Measurements from ENCODE around the gene NCS1. TPM values are rescaled to one million over a fixed set of nuclear protein-coding genes. Genes with fewer than 3 reads are reported as not detected.

Gene NCS1
- total RNA-seq, 1 experiment from 2014 or later = 58.6 TPM

- peak; percentile 75 for DNase-seq (ENCODE audit: low spot score)
These were observed 24.4 kb downstream of the NCS1 start for GRCh38 chr9:130196643-130197042.

GRCh38 chr9:130197386-130197785 is 25.2 kb downstream of the NCS1 start:
- no peak overlapping the region for H3K27ac ChIP-seq (ENCODE audit: low read depth, low read length, poor library complexity, severe bottlenecking)
- intact Hi-C loops (cut with micrococcal nuclease; ENCODE audit: unreplicated experiment) = no loop called here
- CTCF ChIA-PET = no interaction called here
- H3K36me3 ChIP-seq (ENCODE audit: insufficient read depth, low read length, poor library complexity, severe bottlenecking) = no peaks in the 10 kb centered on the region
- H3K4me3 ChIP-seq (ENCODE audit: low read depth, low read length, poor library complexity, severe bottlenecking) = no peak overlapping the region
- no peak for DNase-seq (ENCODE audit: low spot score)
- no peaks in the 10 kb centered on the region for H3K27me3 ChIP-seq (replicated peaks; ENCODE audit: insufficient read depth, low read depth, low read length, poor library complexity)
- peaks cover 49% of the 10 kb centered on the region for H3K4me1 ChIP-seq (ENCODE audit: insufficient read depth, low read length, poor library complexity, severe bottlenecking)
- no peaks in the 10 kb centered on the region for H3K9me3 ChIP-seq (ENCODE audit: low read depth, low read length, poor library complexity, severe bottlenecking)
- POLR2A ChIA-PET (ENCODE audit: low non-redundant PET) = no interaction called here
- TF ChIP-seq EZH2 (IDR thresholded peaks at IDR 0.05; ENCODE audit: borderline replicate concordance, low read depth, low read length, poor library complexity, severe bottlenecking) = no peak
- no peak for TF ChIP-seq CTCF (conservative IDR thresholded peaks at IDR 0.05; ENCODE audit: low read depth, low read length)
- BruUV-seq (replicated peaks) = no TSS peak

More at GRCh38 chr9:130196643-130197042, 24.4 kb downstream of the NCS1 start:
- BruUV-seq (replicated peaks) = no TSS peak
- no peak for TF ChIP-seq CTCF (conservative IDR thresholded peaks at IDR 0.05; ENCODE audit: low read depth, low read length)
- no peak for TF ChIP-seq EZH2 (IDR thresholded peaks at IDR 0.05; ENCODE audit: borderline replicate concordance, low read depth, low read length, poor library complexity, severe bottlenecking)
- H3K4me3 ChIP-seq (ENCODE audit: low read depth, low read length, poor library complexity, severe bottlenecking) = no peak overlapping the region
- ChIA-PET CTCF (no interaction called here), POLR2A (ENCODE audit: low non-redundant PET) (no interaction called here)
- no peaks in the 10 kb centered on the region for H3K9me3 ChIP-seq (ENCODE audit: low read depth, low read length, poor library complexity, severe bottlenecking)
- no peaks in the 10 kb centered on the region for H3K27me3 ChIP-seq (replicated peaks; ENCODE audit: insufficient read depth, low read depth, low read length, poor library complexity)
- peaks cover 49% of the 10 kb centered on the region for H3K4me1 ChIP-seq (ENCODE audit: insufficient read depth, low read length, poor library complexity, severe bottlenecking)
- intact Hi-C loops (cut with micrococcal nuclease; ENCODE audit: unreplicated experiment) = no loop called here
- peak overlapping the region; percentile 59 for H3K27ac ChIP-seq (ENCODE audit: low read depth, low read length, poor library complexity, severe bottlenecking)
- no peaks in the 10 kb centered on the region for H3K36me3 ChIP-seq (ENCODE audit: insufficient read depth, low read length, poor library complexity, severe bottlenecking)

DNA sequence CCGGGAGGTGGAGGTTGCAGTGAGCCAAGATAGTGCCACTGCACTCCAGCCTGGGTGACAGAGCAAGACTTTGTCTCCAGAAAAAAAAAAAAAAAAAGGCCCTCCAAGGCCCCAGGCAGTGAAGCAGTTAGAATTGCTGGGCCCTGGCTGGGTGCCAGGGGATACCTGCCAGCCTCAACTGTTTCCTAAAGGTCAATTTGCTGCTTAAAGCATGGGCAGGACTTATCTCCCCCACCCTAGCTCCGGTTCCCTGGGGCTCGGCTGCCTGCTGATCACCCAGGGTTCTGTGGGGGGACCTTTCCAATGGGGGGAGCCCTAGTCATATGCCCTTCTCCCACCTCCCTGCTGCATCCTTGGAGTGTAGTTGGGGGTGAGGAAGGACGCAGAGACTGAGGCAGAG is 25.7 kb downstream of the NCS1 start:
- Histone ChIP-seq H3K9me3 (ENCODE audit: low read depth, low read length, poor library complexity, severe bottlenecking) (no peaks in the 10 kb centered on the region), H3K4me3 (ENCODE audit: low read depth, low read length, poor library complexity, severe bottlenecking) (no peak overlapping the region), H3K27me3 (replicated peaks; ENCODE audit: insufficient read depth, low read depth, low read length, poor library complexity) (no peaks in the 10 kb centered on the region), H3K27ac (ENCODE audit: low read depth, low read length, poor library complexity, severe bottlenecking) (no peak overlapping the region), H3K4me1 (ENCODE audit: insufficient read depth, low read length, poor library complexity, severe bottlenecking) (peaks cover 45% of the 10 kb centered on the region), H3K36me3 (ENCODE audit: insufficient read depth, low read length, poor library complexity, severe bottlenecking) (no peaks in the 10 kb centered on the region)
- TF ChIP-seq EZH2 (IDR thresholded peaks at IDR 0.05; ENCODE audit: borderline replicate concordance, low read depth, low read length, poor library complexity, severe bottlenecking) = no peak
- ChIA-PET POLR2A (ENCODE audit: low non-redundant PET) (no interaction called here), CTCF (no interaction called here)
- intact Hi-C loops (cut with micrococcal nuclease; ENCODE audit: unreplicated experiment) = no loop called here
- no peak for DNase-seq (ENCODE audit: low spot score)
- BruUV-seq (replicated peaks) = no TSS peak

DNA sequence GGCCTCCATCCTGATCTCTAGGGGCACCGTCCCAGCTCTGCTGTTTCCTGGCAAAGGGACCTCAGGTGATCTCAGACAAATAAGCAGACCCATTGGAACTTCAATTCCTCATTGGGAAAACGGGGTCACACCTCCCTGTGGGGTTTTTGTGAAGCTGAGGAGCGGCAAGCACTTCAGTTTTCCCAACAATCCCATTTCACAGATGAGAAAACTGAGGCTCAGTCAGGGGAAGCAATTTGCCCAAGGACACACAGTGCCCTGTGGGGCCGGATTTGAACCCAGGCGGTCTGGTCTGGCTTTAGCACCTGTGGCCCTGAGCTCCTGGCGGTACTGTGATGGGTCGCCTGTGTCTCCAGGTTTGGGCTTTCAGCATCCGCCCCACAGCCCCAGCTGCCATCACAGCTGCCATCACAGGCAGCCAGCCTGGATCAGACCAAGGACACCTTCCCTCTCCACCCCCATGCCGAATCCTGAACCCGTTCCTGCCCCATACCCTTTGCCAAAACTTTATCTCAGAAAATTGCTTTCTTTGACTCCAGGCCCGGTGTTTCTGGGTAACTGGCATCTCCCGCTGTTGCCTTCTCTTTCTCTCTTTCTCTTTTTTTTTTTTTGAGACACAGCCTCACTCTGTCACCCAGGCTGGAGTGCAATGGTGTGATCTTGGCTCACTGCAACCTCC is 26.4 kb downstream of the NCS1 start:
- no peak for TF ChIP-seq CTCF (conservative IDR thresholded peaks at IDR 0.05; ENCODE audit: low read depth, low read length)
- TF ChIP-seq EZH2 (IDR thresholded peaks at IDR 0.05; ENCODE audit: borderline replicate concordance, low read depth, low read length, poor library complexity, severe bottlenecking) = no peak
- POLR2A ChIA-PET (ENCODE audit: low non-redundant PET) = no interaction called here
- DNase-seq (ENCODE audit: low spot score) = no peak
- CTCF ChIA-PET = no interaction called here
- BruUV-seq (replicated peaks) = no TSS peak
- no peaks in the 10 kb centered on the region for H3K36me3 ChIP-seq (ENCODE audit: insufficient read depth, low read length, poor library complexity, severe bottlenecking)
- intact Hi-C loops (cut with micrococcal nuclease; ENCODE audit: unreplicated experiment) = no loop called here
- H3K9me3 ChIP-seq (ENCODE audit: low read depth, low read length, poor library complexity, severe bottlenecking) = no peaks in the 10 kb centered on the region
- no peak overlapping the region for H3K27ac ChIP-seq (ENCODE audit: low read depth, low read length, poor library complexity, severe bottlenecking)
- H3K4me1 ChIP-seq (ENCODE audit: insufficient read depth, low read length, poor library complexity, severe bottlenecking) = peaks cover 37% of the 10 kb centered on the region
- H3K27me3 ChIP-seq (replicated peaks; ENCODE audit: insufficient read depth, low read depth, low read length, poor library complexity) = no peaks in the 10 kb centered on the region
- H3K4me3 ChIP-seq (ENCODE audit: low read depth, low read length, poor library complexity, severe bottlenecking) = no peak overlapping the region
